HEK293T (cell line): ENCODE data around the gene PDGFRB.

ENCODE experiments used
- BHLHE40 ChIP-seq: fragments of 450-650 bp; IDR thresholded peaks from 2 replicates; pipeline ENCODE4 v1.6.1; 2016; ENCODE audit warnings: mild to moderate bottlenecking, moderate library complexity, borderline replicate concordance
- FOXK2 ChIP-seq: fragments of 450-650 bp; IDR thresholded peaks from 2 replicates; pipeline ENCODE4 v1.6.1; 2016; ENCODE audit warnings: mild to moderate bottlenecking
- FOXM1 ChIP-seq: fragments of 450-650 bp; IDR thresholded peaks from 2 replicates; pipeline ENCODE4 v1.6.1; 2017; ENCODE audit warnings: mild to moderate bottlenecking, borderline replicate concordance
- L3MBTL2 ChIP-seq: fragments of 450-650 bp; conservative IDR thresholded peaks from 2 replicates; pipeline ENCODE4 v1.6.1; 2016; ENCODE audit warnings: mild to moderate bottlenecking
- PKNOX1 ChIP-seq: fragments of 450-650 bp; IDR thresholded peaks from 2 replicates; pipeline ENCODE4 v1.6.1; 2016
- SP1 ChIP-seq: fragments of 450-650 bp; IDR thresholded peaks from 2 replicates; pipeline ENCODE4 v1.6.1; 2017
- SUZ12 ChIP-seq: fragments of 450-650 bp; IDR thresholded peaks from 2 replicates; pipeline ENCODE4 v1.6.1; 2016; ENCODE audit warnings: mild to moderate bottlenecking

- TF ChIP-seq BHLHE40 (no peak), L3MBTL2 (no peak), FOXK2 (no peak), SUZ12 (no peak), PKNOX1 (no peak), SP1 (no peak), FOXM1 (no peak)
Observed at GRCh38 chr5:150124111-150124557, 31.5 kb downstream of the PDGFRB start.
